ENCODE measurements around the gene PFKL.

PFKL gene

GRCh38 chr21:44329971-44330681 lies 30.3 kb downstream of the PFKL start:
- Histone ChIP-seq H3K79me2 (ENCODE audit: insufficient read depth, low read length) (no peaks in the 10 kb centered on the region), H3K4me3 (ENCODE audit: low read depth in 1 of 2, low read length in 2 of 2) (no peak overlapping the region), H3K36me3 (ENCODE audit: insufficient read depth, low read length) (peaks cover 54% of the 10 kb centered on the region), H3K9me3 (ENCODE audit: insufficient read depth, low read length, severe bottlenecking) (no peaks in the 10 kb centered on the region), H2AFZ (ENCODE audit: low read depth, low read length) (no peak overlapping the region), H3K27me3 (ENCODE audit: insufficient read depth, low read length, poor library complexity) (no peaks in the 10 kb centered on the region), H3K4me1 (ENCODE audit: insufficient read depth, low read length) (no peaks in the 10 kb centered on the region), H4K20me1 (ENCODE audit: insufficient read depth, low read length) (peaks cover 35% of the 10 kb centered on the region), H3K4me2 (ENCODE audit: insufficient read depth, low read length) (no peak overlapping the region), H3K9ac (ENCODE audit: low read depth, low read length) (no peak overlapping the region), H3K27ac (ENCODE audit: low read length) (no peak overlapping the region)
- TF ChIP-seq CTCF (IDR thresholded peaks at IDR 0.05; ENCODE audit: borderline replicate concordance, extremely low read depth, low read length, poor library complexity, severe bottlenecking) (no peak), EZH2 (IDR thresholded peaks at IDR 0.05; ENCODE audit: borderline replicate concordance, low read depth, low read length, severe bottlenecking) (no peak)
- ATAC-seq (ENCODE audit: insufficient read depth, low read depth) (peak; percentile 5; the same call in 1 of the 3 replicates), DNase-seq (no peak)

- no peaks in the 10 kb centered on the region for H3K79me2 ChIP-seq (ENCODE audit: insufficient read depth, low read length)
- no peak overlapping the region for H3K27ac ChIP-seq (ENCODE audit: low read length)
- H3K9ac ChIP-seq (ENCODE audit: low read depth, low read length), result no peak overlapping the region
- no peak overlapping the region for H3K4me3 ChIP-seq (ENCODE audit: low read depth in 1 of 2, low read length in 2 of 2)
- no peaks in the 10 kb centered on the region for H3K9me3 ChIP-seq (ENCODE audit: insufficient read depth, low read length, severe bottlenecking)
- TF ChIP-seq EZH2 (IDR thresholded peaks at IDR 0.05; ENCODE audit: borderline replicate concordance, low read depth, low read length, severe bottlenecking), result no peak
- no peak for TF ChIP-seq CTCF (IDR thresholded peaks at IDR 0.05; ENCODE audit: borderline replicate concordance, extremely low read depth, low read length, poor library complexity, severe bottlenecking)
- DNase-seq (no peak), ATAC-seq (ENCODE audit: insufficient read depth, low read depth) (0 out of 3 replicates have a peak, but pooled peaks have one; percentile 9)
- peaks cover 35% of the 10 kb centered on the region for H4K20me1 ChIP-seq (ENCODE audit: insufficient read depth, low read length)
- H3K27me3 ChIP-seq (ENCODE audit: insufficient read depth, low read length, poor library complexity), result no peaks in the 10 kb centered on the region
- H3K36me3 ChIP-seq (ENCODE audit: insufficient read depth, low read length), result peaks cover 54% of the 10 kb centered on the region
- H3K4me1 ChIP-seq (ENCODE audit: insufficient read depth, low read length), result no peaks in the 10 kb centered on the region
- no peak overlapping the region for H2AFZ ChIP-seq (ENCODE audit: low read depth, low read length)
- H3K4me2 ChIP-seq (ENCODE audit: insufficient read depth, low read length), result no peak overlapping the region
Measured at GRCh38 chr21:44330698-44331097, 30.8 kb downstream of the PFKL start.

GRCh38 chr21:44331209-44331608 lies 31.4 kb downstream of the PFKL start:
- TF ChIP-seq CTCF (IDR thresholded peaks at IDR 0.05; ENCODE audit: borderline replicate concordance, extremely low read depth, low read length, poor library complexity, severe bottlenecking) (no peak), EZH2 (IDR thresholded peaks at IDR 0.05; ENCODE audit: borderline replicate concordance, low read depth, low read length, severe bottlenecking) (no peak)
- Histone ChIP-seq H4K20me1 (ENCODE audit: insufficient read depth, low read length) (peaks cover 30% of the 10 kb centered on the region), H2AFZ (ENCODE audit: low read depth, low read length) (no peak overlapping the region), H3K9ac (ENCODE audit: low read depth, low read length) (no peak overlapping the region), H3K27ac (ENCODE audit: low read length) (no peak overlapping the region), H3K79me2 (ENCODE audit: insufficient read depth, low read length) (no peaks in the 10 kb centered on the region), H3K4me2 (ENCODE audit: insufficient read depth, low read length) (no peak overlapping the region), H3K27me3 (ENCODE audit: insufficient read depth, low read length, poor library complexity) (no peaks in the 10 kb centered on the region), H3K36me3 (ENCODE audit: insufficient read depth, low read length) (peaks cover 54% of the 10 kb centered on the region), H3K9me3 (ENCODE audit: insufficient read depth, low read length, severe bottlenecking) (no peaks in the 10 kb centered on the region), H3K4me3 (ENCODE audit: low read depth in 1 of 2, low read length in 2 of 2) (no peak overlapping the region), H3K4me1 (ENCODE audit: insufficient read depth, low read length) (no peaks in the 10 kb centered on the region)
- no peak for ATAC-seq (ENCODE audit: insufficient read depth, low read depth)
- no peak for DNase-seq
